H1 (cell line): ENCODE measurements around the gene FAAH. TPM values are rescaled to one million over a fixed set of nuclear protein-coding genes. Genes with fewer than 3 reads are reported as not detected.

ENCODE experiments used
- CTCF ChIA-PET: fragments of 300-600 bp; sonication (Branson Sonifier 250); formaldehyde crosslinking; loops from one replicate; lab custom pipeline; 2021; ENCODE audit not compliant: partially characterized antibody; lab: Charles Lee
- POLR2A ChIA-PET: fragments of 300-600 bp; sonication (Branson Sonifier 250); formaldehyde crosslinking; loops from one replicate; lab custom pipeline; 2021; ENCODE audit warnings: inconsistent platforms; ENCODE audit not compliant: partially characterized antibody; lab: Charles Lee
- DNase-seq, 2 experiments: peaks; one replicate each; pipeline versions ENCODE4 v3.0.0 to v3.0.0-alpha.2; 2010 to 2022; ENCODE audit warnings: low spot score in 2 of 2, low read depth in 1 of 2, mixed read lengths in 1 of 2
- FAIRE-seq: peaks from 2 replicates; lab custom pipeline; 2011; peaks lifted over from hg19 to GRCh38; lab: Jason Lieb, UNC
- H2AFZ ChIP-seq: 2 replicates; pipeline ENCODE4 v1.8.1; 2012; ENCODE audit warnings: low read length, inconsistent platforms
- H2AK5ac ChIP-seq: 2 replicates; pipeline ENCODE4 v1.6.1; 2013; ENCODE audit warnings: low read depth, low read length
- H2BK120ac ChIP-seq: replicated peaks from 2 replicates; pipeline ENCODE3; 2013; ENCODE audit warnings: low read depth, low read length, inconsistent platforms
- H2BK12ac ChIP-seq: 2 replicates; pipeline ENCODE4 v1.6.1; 2013; ENCODE audit warnings: low read depth, low read length
- H2BK15ac ChIP-seq: 2 replicates; pipeline ENCODE4 v1.6.1; 2013; ENCODE audit warnings: low read length
- H2BK20ac ChIP-seq: 2 replicates; pipeline ENCODE4 v1.6.1; 2013; ENCODE audit warnings: low read length
- H2BK5ac ChIP-seq: 2 replicates; pipeline ENCODE4 v1.6.1; 2013; ENCODE audit warnings: low read depth, low read length
- H3K14ac ChIP-seq: 2 replicates; pipeline ENCODE4 v1.6.1; 2013; ENCODE audit warnings: inconsistent platforms; ENCODE audit not compliant: insufficient read length
- H3K18ac ChIP-seq: 2 replicates; pipeline ENCODE4 v1.6.1; 2013; ENCODE audit warnings: low read length; ENCODE audit errors: extremely low read depth
- H3K23ac ChIP-seq: 2 replicates; pipeline ENCODE4 v1.6.1; 2013; ENCODE audit warnings: inconsistent platforms; ENCODE audit not compliant: insufficient read length
- H3K23me2 ChIP-seq: 2 replicates; pipeline ENCODE4 v1.6.1; 2013; ENCODE audit warnings: low read depth, low read length
- H3K27ac ChIP-seq: 2 replicates; pipeline ENCODE4 v1.6.1; 2011; ENCODE audit warnings: low read depth, low read length, inconsistent platforms
- H3K27me3 ChIP-seq, 4 experiments: replicated peaks in 1 of 4; 1 replicate in 1 of 4; 2 replicates in 3 of 4; pipeline versions ENCODE4 v1.6.1 to v1.8.1; 2011 to 2013; ENCODE audit warnings: low read length in 3 of 4, mild to moderate bottlenecking in 3 of 4, inconsistent platforms in 2 of 4, mixed read lengths in 2 of 4, moderate library complexity in 1 of 4; ENCODE audit not compliant: control insufficient read depth in 3 of 4, insufficient read depth in 3 of 4; ENCODE audit errors: extremely low read depth in 1 of 4
- H3K36me3 ChIP-seq, 4 experiments: 2 replicates each; pipeline versions ENCODE4 v1.6.1 to v1.8.1; 2011 to 2013; ENCODE audit warnings: mild to moderate bottlenecking in 4 of 4, low read length in 3 of 4, moderate library complexity in 2 of 4, control low read depth in 1 of 4, inconsistent platforms in 1 of 4; ENCODE audit not compliant: insufficient read depth in 4 of 4, control insufficient read depth in 2 of 4
- H3K4ac ChIP-seq: replicated peaks from 2 replicates; pipeline ENCODE3; 2013; ENCODE audit warnings: low read length, low read depth, mixed read lengths, inconsistent platforms; ENCODE audit not compliant: insufficient read length
- H3K4me1 ChIP-seq, 4 experiments: replicated peaks in 1 of 4; 1 replicate in 1 of 4; 2 replicates in 3 of 4; pipeline versions ENCODE4 v1.6.1 to v1.8.1; 2011 to 2013; ENCODE audit warnings: low read length in 3 of 4, inconsistent platforms in 2 of 4, mixed read lengths in 1 of 4; ENCODE audit not compliant: insufficient read depth in 4 of 4, control insufficient read depth in 3 of 4
- H3K4me2 ChIP-seq, 2 experiments: 2 replicates each; pipeline versions ENCODE4 v1.6.1 to v1.8.1; 2011 to 2013; ENCODE audit warnings: low read depth in 2 of 2, low read length in 2 of 2, control low read depth in 1 of 2, inconsistent platforms in 1 of 2, mild to moderate bottlenecking in 1 of 2; ENCODE audit not compliant: insufficient read depth in 1 of 2
- H3K4me3 ChIP-seq, 4 experiments: fragments of 200-600, 300-600 bp in 1 of 4; sonication (generic), shearing (Covaris generic), sonication (Bioruptor Twin) in 1 of 4; 2 replicates each; pipeline versions ENCODE4 v1.5.1 to v1.8.1; 2011 to 2016; ENCODE audit warnings: low read length in 4 of 4, low read depth in 3 of 4, control low read depth in 2 of 4, inconsistent platforms in 2 of 4, mild to moderate bottlenecking in 2 of 4, mixed read lengths in 1 of 4, moderate library complexity in 1 of 4; ENCODE audit not compliant: insufficient read depth in 2 of 4; ENCODE audit errors: extremely low read depth in 1 of 4
- H3K56ac ChIP-seq: replicated peaks from 2 replicates; pipeline ENCODE3; 2013; ENCODE audit warnings: low read depth, mild to moderate bottlenecking, mixed read lengths, low read length, inconsistent platforms; ENCODE audit not compliant: insufficient read length
- H3K79me1 ChIP-seq: 2 replicates; pipeline ENCODE4 v1.6.1; 2013; ENCODE audit warnings: low read depth, low read length, control low read depth
- H3K79me2 ChIP-seq, 2 experiments: 2 replicates each; pipeline versions ENCODE4 v1.6.1 to v1.8.1; 2012 to 2013; ENCODE audit warnings: low read length in 2 of 2, mild to moderate bottlenecking in 2 of 2, inconsistent platforms in 1 of 2; ENCODE audit not compliant: insufficient read depth in 2 of 2, control insufficient read depth in 1 of 2
- H3K9ac ChIP-seq, 4 experiments: replicated peaks in 1 of 4; 1 replicate in 1 of 4; 2 replicates in 3 of 4; pipeline versions ENCODE4 v1.6.1 to v1.8.1; 2011 to 2013; ENCODE audit warnings: low read depth in 3 of 4, low read length in 3 of 4, control low read depth in 2 of 4, mild to moderate bottlenecking in 2 of 4, moderate library complexity in 2 of 4, inconsistent platforms in 1 of 4; ENCODE audit errors: extremely low read depth in 1 of 4
- H3K9me3 ChIP-seq, 2 experiments: 2 replicates each; pipeline versions ENCODE4 v1.6.1 to v1.8.1; 2012 to 2013; ENCODE audit warnings: mild to moderate bottlenecking in 2 of 2, moderate library complexity in 2 of 2, control low read depth in 1 of 2, inconsistent platforms in 1 of 2, low read depth in 1 of 2, low read length in 1 of 2, mixed read lengths in 1 of 2; ENCODE audit not compliant: insufficient read depth in 2 of 2
- H4K20me1 ChIP-seq, 2 experiments: replicated peaks in 1 of 2; 2 replicates each; pipeline versions ENCODE3 to v1.8.1; 2011 to 2013; ENCODE audit warnings: inconsistent platforms in 2 of 2, low read length in 2 of 2, mild to moderate bottlenecking in 1 of 2; ENCODE audit not compliant: insufficient read depth in 2 of 2, control insufficient read depth in 1 of 2
- H4K5ac ChIP-seq: 2 replicates; pipeline ENCODE4 v1.6.1; 2013; ENCODE audit warnings: low read length, low read depth, mixed read lengths, inconsistent platforms; ENCODE audit not compliant: insufficient read length
- H4K8ac ChIP-seq: 2 replicates; pipeline ENCODE4 v1.8.0; 2013; ENCODE audit warnings: mild to moderate bottlenecking, moderate library complexity, low read length, inconsistent platforms; ENCODE audit not compliant: insufficient read depth; ENCODE audit errors: extremely low read depth
- H4K91ac ChIP-seq: replicated peaks from 2 replicates; pipeline ENCODE3; 2013; ENCODE audit warnings: low read length, mixed read lengths, inconsistent platforms; ENCODE audit not compliant: insufficient read length
- BACH1 ChIP-seq: IDR thresholded peaks from 2 replicates; pipeline ENCODE4 v1.6.1; 2012; ENCODE audit warnings: low read length, improper control_type of control experiment
- EZH2 ChIP-seq: fragments of 200-600 bp; sonication (generic); IDR thresholded peaks from 2 replicates; pipeline ENCODE4 v1.7.1; 2012; ENCODE audit warnings: low read depth, mild to moderate bottlenecking, moderate library complexity, low read length, inconsistent platforms; ENCODE audit not compliant: severe bottlenecking
- FOSL1 ChIP-seq: IDR thresholded peaks from 2 replicates; pipeline ENCODE4 v1.6.1; 2011; ENCODE audit warnings: mild to moderate bottlenecking, low read depth, low read length, moderate library complexity; ENCODE audit not compliant: insufficient read depth
- GTF2F1 ChIP-seq: IDR thresholded peaks from 2 replicates; pipeline ENCODE4 v1.6.1; 2012; ENCODE audit warnings: low read depth, low read length, improper control_type of control experiment, borderline replicate concordance
- HDAC6 ChIP-seq: IDR thresholded peaks from one replicate; pipeline ENCODE4 v1.7.1; 2012; ENCODE audit warnings: low read depth, mild to moderate bottlenecking, inconsistent platforms, low read length, moderate library complexity
- RXRA ChIP-seq: IDR thresholded peaks from 2 replicates; pipeline ENCODE4 v1.6.1; 2011; ENCODE audit warnings: low read depth, mild to moderate bottlenecking, low read length, moderate library complexity; ENCODE audit not compliant: insufficient read depth
- SP1 ChIP-seq: IDR thresholded peaks from 2 replicates; pipeline ENCODE4 v1.6.1; 2011; ENCODE audit warnings: low read depth, low read length
- SP4 ChIP-seq: IDR thresholded peaks from 2 replicates; pipeline ENCODE4 v1.6.1; 2012; ENCODE audit warnings: low read length, inconsistent platforms
- TBP ChIP-seq: IDR thresholded peaks from 2 replicates; pipeline ENCODE4 v1.6.1; 2011; ENCODE audit warnings: low read depth, low read length, improper control_type of control experiment
- WGBS, 2 experiments: shearing (Covaris generic) in 1 of 2; methylation state at CpG; one replicate each; pipeline versions ENCODE4 v1.1.6 to v1.1.7; 2013 to 2015; ENCODE audit warnings: low lambda C conversion rate in 2 of 2, mixed read lengths in 2 of 2, inconsistent platforms in 1 of 2, low coverage in 1 of 2, missing lambda C conversion rate in 1 of 2; ENCODE audit not compliant: insufficient replicate concordance in 2 of 2, insufficient coverage in 1 of 2, insufficient read length in 1 of 2; ENCODE audit errors: extremely low coverage in 1 of 2, missing lambda C conversion rate in 1 of 2; 5-methylcytosine and 5-hydroxymethylcytosine counted together
- polyA plus RNA-seq, 7 experiments: library from polyadenylated mRNA; depleted of rRNA in 3 of 7; stranded (reverse) in 5 of 7; unstranded in 2 of 7; fragments of >200 nt in 5 of 7; fragments of 200-250 nt in 2 of 7; gene quantifications; 1 replicate in 5 of 7; 2 replicates in 1 of 7; 4 replicates in 1 of 7; pipeline versions ENCODE4 v1.2.1 to v1.2.3, GENCODE V29; 2011 to 2013; ENCODE audit warnings: missing spikeins in 2 of 7, mixed read lengths in 2 of 7
- total RNA-seq: library from RNA; stranded (reverse); fragmentation: NEBNext Ultra II Directional; extraction: Animal tissue kit (Norgen Biotek cat#: 25700); gene quantifications from 2 replicates; pipeline ENCODE4 v1.2.1, GENCODE V29; 2021

Gene FAAH
- total and polyA plus RNA-seq, 2 of the 8 experiments (the other 6 are each of a cell fraction or from before 2014, with no cell fraction given): 41.2 to 47.3 TPM

- Histone ChIP-seq H4K91ac (no peak overlapping the region), H3K4me3 (no peak overlapping the region), H2BK12ac (no peak overlapping the region), H3K4ac (no peak overlapping the region), H4K5ac (no peak overlapping the region), H2AK5ac (no peak overlapping the region), H3K9me3 (no peaks in the 10 kb centered on the region), H3K27ac (no peak overlapping the region), H4K20me1 (peaks cover 6 to 9% of the 10 kb centered on the region in 2 experiments), H2BK120ac (no peak overlapping the region), H3K9ac (no peak overlapping the region), H3K23ac (no peak overlapping the region), H3K14ac (no peak overlapping the region), H2BK20ac (no peak overlapping the region), H3K79me2 (no peaks in the 10 kb centered on the region), H2BK5ac (no peak overlapping the region), H3K79me1 (no peaks in the 10 kb centered on the region), H3K4me1 (peaks cover 8 to 31% (median 25%) of the 10 kb centered on the region in 4 experiments), H3K18ac (no peak overlapping the region), H3K36me3 (no peaks in the 10 kb centered on the region), H3K27me3 (peaks cover 62 to 90% (median 85%) of the 10 kb centered on the region in 4 experiments), H3K4me2 (no peak overlapping the region), H4K8ac (no peak overlapping the region)
- ChIA-PET CTCF (interaction anchor here (0.6 to 20.4 kb wide), 17 partner anchors 8 to 276 kb away, joined by 3 to 497 read pairs (median 5); partner anchors contain the start of gene KNCN), POLR2A (interaction anchor here (0.7 to 3.9 kb wide), 5 partner anchors 10 to 76 kb away, joined by 3 to 20 read pairs (median 6); no protein-coding TSS in a partner anchor)
- 60% methylated on average over 1 of the region's 1 CpG; no CpG with 5 or more reads in 1 of the 2 experiments for WGBS, 2 experiments
- DNase-seq: no peak
- no peak for FAIRE-seq
- TF ChIP-seq SP1: no peak
- TF ChIP-seq HDAC6: no peak
- TF ChIP-seq GTF2F1: no peak
- TF ChIP-seq BACH1: no peak
- no peak for TF ChIP-seq EZH2
- TF ChIP-seq RXRA: no peak
- no peak for TF ChIP-seq TBP
- TF ChIP-seq FOSL1: no peak
- TF ChIP-seq SP4: no peak
- TF ChIP-seq, all 59 proteins: peak for 0
- Histone ChIP-seq H2BK15ac (no peak overlapping the region), H3K23me2 (peaks cover 12% of the 10 kb centered on the region), H3K56ac (no peak overlapping the region), H2AFZ (no peak overlapping the region)
These were observed 56.0 kb downstream of the FAAH start for GRCh38 chr1:46450160-46450517.
